ENCODE measurements around the gene C1QTNF2. TPM values are rescaled to one million over a fixed set of nuclear protein-coding genes. Genes with fewer than 3 reads are reported as not detected.

C1QTNF2 gene
- polyA plus RNA-seq, 3 donors, result not detected

DNA sequence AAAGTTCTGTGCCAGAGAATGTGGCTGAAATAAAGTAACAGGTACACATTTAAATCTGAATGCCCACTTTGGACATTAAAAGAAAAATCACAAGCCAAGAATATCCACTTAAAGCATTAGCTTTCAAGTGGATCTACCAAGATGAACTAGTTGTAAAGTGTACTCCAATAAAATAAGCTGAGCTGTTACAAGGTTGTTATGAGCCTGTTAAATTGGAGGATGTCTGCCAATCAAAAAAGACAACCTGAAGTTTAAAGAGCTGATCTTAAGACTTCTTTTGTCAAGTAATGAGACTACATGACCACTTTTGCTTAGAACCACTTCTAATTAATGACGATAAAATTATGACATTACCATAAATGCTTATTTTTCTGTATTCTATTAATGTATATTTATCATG is 27.1 kb upstream of the C1QTNF2 start:
- Histone ChIP-seq H3K4me3 (replicated peaks in 1 of 3; ENCODE audit: low read depth in 2 of 3, low read length in 3 of 3) (no peak overlapping the region), H3K9ac (ENCODE audit: insufficient read depth, low read length, poor library complexity, severe bottlenecking) (no peak overlapping the region), H3K27ac (ENCODE audit: low read depth in 1 of 2, low read length in 2 of 2) (no peak overlapping the region), H2AFZ (ENCODE audit: insufficient read depth, low read depth, low read length, poor library complexity, severe bottlenecking) (no peak overlapping the region), H4K20me1 (ENCODE audit: insufficient read depth, low read length) (no peaks in the 10 kb centered on the region), H3K36me3 (replicated peaks in 1 of 2; ENCODE audit: control insufficient read depth in 1 of 2, insufficient read depth in 2 of 2, low read length in 2 of 2) (peaks cover 10 to 14% of the 10 kb centered on the region in 2 donors), H3K79me2 (ENCODE audit: insufficient read depth, low read length) (peaks cover 12% of the 10 kb centered on the region), H3K4me1 (ENCODE audit: control insufficient read depth in 1 of 2, insufficient read depth in 2 of 2, low read length in 2 of 2) (peaks cover 10 to 14% of the 10 kb centered on the region in 2 donors), H3K4me2 (replicated peaks; ENCODE audit: extremely low read depth, low read length, poor library complexity, severe bottlenecking) (no peak overlapping the region), H3K27me3 (ENCODE audit: control insufficient read depth in 2 of 2, insufficient read depth in 2 of 2, low read length in 2 of 2) (no peaks in the 10 kb centered on the region), H3K9me3 (replicated peaks in 1 of 2; ENCODE audit: control insufficient read depth in 1 of 2, insufficient read depth in 1 of 2, low read length in 2 of 2) (no peaks in the 10 kb centered on the region)
- H3K4me1 Mint-ChIP-seq, result peaks cover 14% of the 10 kb centered on the region
- H3K27ac Mint-ChIP-seq, result no peak overlapping the region
- intact Hi-C loops (cut with micrococcal nuclease), result no loop called here
- DNase-seq, result no peak
- TF ChIP-seq, protein P1, sequence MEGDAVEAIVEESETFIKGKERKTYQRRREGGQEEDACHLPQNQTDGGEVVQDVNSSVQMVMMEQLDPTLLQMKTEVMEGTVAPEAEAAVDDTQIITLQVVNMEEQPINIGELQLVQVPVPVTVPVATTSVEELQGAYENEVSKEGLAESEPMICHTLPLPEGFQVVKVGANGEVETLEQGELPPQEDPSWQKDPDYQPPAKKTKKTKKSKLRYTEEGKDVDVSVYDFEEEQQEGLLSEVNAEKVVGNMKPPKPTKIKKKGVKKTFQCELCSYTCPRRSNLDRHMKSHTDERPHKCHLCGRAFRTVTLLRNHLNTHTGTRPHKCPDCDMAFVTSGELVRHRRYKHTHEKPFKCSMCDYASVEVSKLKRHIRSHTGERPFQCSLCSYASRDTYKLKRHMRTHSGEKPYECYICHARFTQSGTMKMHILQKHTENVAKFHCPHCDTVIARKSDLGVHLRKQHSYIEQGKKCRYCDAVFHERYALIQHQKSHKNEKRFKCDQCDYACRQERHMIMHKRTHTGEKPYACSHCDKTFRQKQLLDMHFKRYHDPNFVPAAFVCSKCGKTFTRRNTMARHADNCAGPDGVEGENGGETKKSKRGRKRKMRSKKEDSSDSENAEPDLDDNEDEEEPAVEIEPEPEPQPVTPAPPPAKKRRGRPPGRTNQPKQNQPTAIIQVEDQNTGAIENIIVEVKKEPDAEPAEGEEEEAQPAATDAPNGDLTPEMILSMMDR (IDR thresholded peaks at IDR 0.05), result no peak
- peaks cover 5 to 9% of the 10 kb centered on the region in 2 donors for H3K36me3 Mint-ChIP-seq
- H3K9me3 Mint-ChIP-seq, result no peaks in the 10 kb centered on the region
- peaks cover 0 to 2% (median 0%) of the 10 kb centered on the region in 3 donors for H3K27me3 Mint-ChIP-seq (ENCODE audit: low read depth in 3 of 3)
- no peak overlapping the region for H3K4me3 Mint-ChIP-seq
- whole genome bisulfite sequencing (ENCODE audit: insufficient coverage), result no CpG with 5 or more reads among the region's 1 CpG

DNA sequence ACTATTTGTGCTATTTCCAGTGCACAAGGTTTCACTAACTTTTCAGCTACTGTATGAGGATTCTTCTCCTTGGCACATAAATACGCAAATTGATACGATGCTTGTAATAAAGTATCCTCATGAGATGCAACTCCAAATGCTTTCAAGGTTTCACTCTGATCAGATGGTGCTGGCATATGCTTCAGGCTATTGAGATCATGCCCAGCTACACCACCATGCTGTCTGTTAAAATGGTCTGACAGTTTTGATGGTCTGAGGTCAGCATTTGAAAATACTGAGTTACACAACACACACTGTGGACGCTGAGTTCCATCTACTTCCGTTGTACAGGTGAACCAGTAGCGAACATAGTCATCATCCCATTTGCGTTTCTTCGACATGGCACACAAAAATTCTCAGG is 24.7 kb upstream of the C1QTNF2 start:
- no peak overlapping the region for H3K27ac ChIP-seq (ENCODE audit: low read depth in 1 of 2, low read length in 2 of 2)
- no peak overlapping the region for H3K4me2 ChIP-seq (replicated peaks; ENCODE audit: extremely low read depth, low read length, poor library complexity, severe bottlenecking)
- Mint-ChIP-seq H3K9me3 (no peaks in the 10 kb centered on the region), H3K27me3 (ENCODE audit: low read depth in 3 of 3) (peaks cover 0 to 2% (median 0%) of the 10 kb centered on the region in 3 donors), H3K4me1 (peaks cover 12% of the 10 kb centered on the region), H3K4me3 (no peak overlapping the region), H3K36me3 (no peaks in the 10 kb centered on the region), H3K27ac (no peak overlapping the region)
- TF ChIP-seq, protein P1 (IDR thresholded peaks at IDR 0.05), result no peak
- H3K27me3 ChIP-seq (ENCODE audit: control insufficient read depth in 2 of 2, insufficient read depth in 2 of 2, low read length in 2 of 2), result no peaks in the 10 kb centered on the region
- no peak overlapping the region for H3K9ac ChIP-seq (ENCODE audit: insufficient read depth, low read length, poor library complexity, severe bottlenecking)
- H3K36me3 ChIP-seq (replicated peaks in 1 of 2; ENCODE audit: control insufficient read depth in 1 of 2, insufficient read depth in 2 of 2, low read length in 2 of 2), result no peaks in the 10 kb centered on the region
- H3K9me3 ChIP-seq (replicated peaks in 1 of 2; ENCODE audit: control insufficient read depth in 1 of 2, insufficient read depth in 1 of 2, low read length in 2 of 2), result no peaks in the 10 kb centered on the region
- H3K79me2 ChIP-seq (ENCODE audit: insufficient read depth, low read length), result peaks cover 12% of the 10 kb centered on the region
- no peaks in the 10 kb centered on the region for H4K20me1 ChIP-seq (ENCODE audit: insufficient read depth, low read length)
- H3K4me3 ChIP-seq (replicated peaks in 1 of 3; ENCODE audit: low read depth in 2 of 3, low read length in 3 of 3), result no peak overlapping the region
- intact Hi-C loops (cut with micrococcal nuclease), result no loop called here
- WGBS (ENCODE audit: insufficient coverage), result 92% methylated on average over 4 of the region's 7 CpGs
- DNase-seq, result no peak
- H3K4me1 ChIP-seq (ENCODE audit: control insufficient read depth in 1 of 2, insufficient read depth in 2 of 2, low read length in 2 of 2), result peaks cover 6 to 10% of the 10 kb centered on the region in 2 donors
- no peak overlapping the region for H2AFZ ChIP-seq (ENCODE audit: insufficient read depth, low read depth, low read length, poor library complexity, severe bottlenecking)

Measured in CD14-positive monocyte (primary cell).